Stimulated activated memory B cell treated with anti-CD40 and anti-IgM and Interleukin-4, amounts not matched to agents 10 μg/mL and 1 μg/mL and 100 μg/mL, for 72 hours (primary cell): Measurements from ENCODE around the gene DHH.

Experiments
- ATAC-seq: fragments of 150-1000 bp; cut with Tn5 transposase; 2 replicates; pipeline ENCODE4 v1.10.0; 2021
- H3K27ac Mint-ChIP-seq: one replicate; pipeline ENCODE4 v1.8.0; 2022; ENCODE audit warnings: mild to moderate bottlenecking, mixed read lengths
- H3K27me3 Mint-ChIP-seq: one replicate; pipeline ENCODE4 v1.8.0; 2022; ENCODE audit warnings: mixed read lengths
- H3K36me3 Mint-ChIP-seq: one replicate; pipeline ENCODE4 v1.8.0; 2022; ENCODE audit warnings: mixed read lengths
- H3K4me1 Mint-ChIP-seq: one replicate; pipeline ENCODE4 v1.8.0; 2022; ENCODE audit warnings: mixed read lengths
- H3K4me3 Mint-ChIP-seq: one replicate; pipeline ENCODE4 v1.8.0; 2022; ENCODE audit warnings: mild to moderate bottlenecking, moderate library complexity, mixed read lengths
- H3K9me3 Mint-ChIP-seq: one replicate; pipeline ENCODE4 v1.8.0; 2022; ENCODE audit warnings: mixed read lengths

Gene DHH

DNA sequence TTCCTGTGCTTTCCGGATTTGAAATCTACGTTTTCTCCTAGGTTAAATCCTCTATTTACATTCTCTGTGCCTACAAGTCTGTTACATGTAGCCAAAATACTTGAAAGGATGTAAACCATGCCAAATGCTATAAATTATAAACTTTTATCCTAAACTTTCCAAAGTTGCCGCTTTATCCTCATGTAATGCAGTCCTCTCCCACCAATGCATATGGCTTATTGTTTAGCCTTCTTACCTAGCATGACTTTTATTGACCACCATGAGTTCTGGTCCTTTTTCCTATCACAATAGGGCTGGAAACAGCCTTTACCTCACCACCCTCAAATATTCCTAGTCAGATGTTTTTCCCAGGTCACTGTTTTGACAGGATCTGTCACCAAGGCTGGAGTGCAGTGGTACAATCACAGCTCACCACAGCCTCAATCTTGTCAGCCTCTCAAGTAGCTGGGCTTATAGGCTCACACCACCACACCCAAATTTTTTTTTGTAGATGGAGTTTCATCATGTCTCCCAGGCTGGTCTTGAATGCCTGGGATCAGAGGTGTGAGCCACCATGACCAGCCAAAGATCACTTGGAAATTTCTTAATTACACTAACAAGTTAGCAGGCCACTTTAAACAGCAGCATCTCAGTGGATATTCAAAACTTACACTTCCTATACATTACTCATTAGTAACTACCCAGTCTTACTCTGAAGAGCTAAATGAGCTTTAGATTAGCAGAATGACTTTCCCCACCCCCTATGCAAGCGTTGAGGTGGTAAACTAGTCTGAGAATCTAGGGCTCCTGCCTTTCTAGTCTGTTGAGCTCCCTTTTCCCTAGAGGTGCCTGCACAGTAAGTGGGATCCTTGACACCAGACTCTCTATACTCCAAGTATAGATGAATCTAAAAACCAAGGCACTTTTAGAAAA is 32.5 kb upstream of the DHH start:
- no peak for ATAC-seq
- H3K9me3 Mint-ChIP-seq = no peaks in the 10 kb centered on the region
- no peaks in the 10 kb centered on the region for H3K27me3 Mint-ChIP-seq
- H3K27ac Mint-ChIP-seq = no peak overlapping the region
- H3K4me1 Mint-ChIP-seq = peaks cover 25% of the 10 kb centered on the region
- H3K4me3 Mint-ChIP-seq = no peak overlapping the region
- H3K36me3 Mint-ChIP-seq = peaks cover 43% of the 10 kb centered on the region

DNA sequence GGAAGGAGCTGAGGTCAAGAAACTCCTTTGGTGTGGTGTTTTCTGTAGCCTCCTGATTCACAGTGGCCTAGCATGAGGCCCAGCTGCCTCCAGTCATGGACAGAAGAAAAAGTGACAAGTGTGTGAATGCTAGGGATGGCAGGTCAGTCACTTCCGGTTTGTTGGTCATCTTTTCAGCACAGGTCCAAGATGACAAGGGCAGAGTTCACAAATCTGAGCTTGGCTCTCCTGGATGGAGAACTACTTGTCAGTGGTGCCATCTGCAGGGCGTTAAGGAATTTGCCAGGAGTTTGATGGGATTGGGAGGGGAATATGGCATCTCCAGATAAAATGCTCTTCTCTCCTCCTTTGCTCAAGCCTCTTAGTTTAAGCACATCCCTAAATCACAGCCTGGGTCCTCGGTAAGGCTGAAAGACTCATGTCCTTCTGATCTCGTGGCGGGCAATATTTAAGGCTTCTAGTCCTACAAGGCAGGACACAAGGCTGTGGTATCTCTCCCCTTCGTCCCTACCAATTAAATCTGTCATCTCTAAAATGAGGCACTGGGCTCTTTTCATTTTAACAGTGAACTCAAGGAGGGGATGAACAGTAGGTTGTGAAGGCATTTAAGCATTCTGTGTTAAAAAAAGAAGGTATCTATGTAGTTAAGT is 26.6 kb upstream of the DHH start:
- H3K27ac Mint-ChIP-seq = no peak overlapping the region
- H3K9me3 Mint-ChIP-seq = no peaks in the 10 kb centered on the region
- no peak overlapping the region for H3K4me3 Mint-ChIP-seq
- H3K36me3 Mint-ChIP-seq = no peaks in the 10 kb centered on the region
- no peaks in the 10 kb centered on the region for H3K27me3 Mint-ChIP-seq
- H3K4me1 Mint-ChIP-seq = no peaks in the 10 kb centered on the region
- ATAC-seq = no peak

DNA sequence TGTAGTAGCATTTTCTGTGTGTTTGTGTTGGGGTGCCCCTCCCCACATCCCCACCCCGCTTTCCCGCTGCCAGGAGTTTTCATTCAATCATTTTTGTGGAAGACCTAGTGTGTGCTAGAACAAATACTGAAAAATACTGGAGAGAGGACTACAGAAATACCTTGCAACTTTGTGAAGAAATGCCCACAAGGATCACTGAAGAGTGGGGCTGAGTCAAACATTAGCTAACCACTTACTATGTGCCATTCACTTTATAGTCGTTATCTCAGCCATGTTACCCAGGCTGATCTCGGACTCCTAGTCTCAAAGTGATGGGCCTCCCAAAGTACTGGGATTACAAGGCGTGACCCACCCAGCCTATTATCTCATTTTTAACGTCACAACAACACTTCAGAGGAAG is 16.6 kb upstream of the DHH start:
- Mint-ChIP-seq H3K27me3 (no peaks in the 10 kb centered on the region), H3K9me3 (no peaks in the 10 kb centered on the region), H3K4me3 (peak overlapping the region; percentile 96), H3K4me1 (peaks cover 35% of the 10 kb centered on the region), H3K27ac (peak overlapping the region; percentile 93), H3K36me3 (peaks cover under 1% of the 10 kb centered on the region)
- no peak for ATAC-seq

DNA sequence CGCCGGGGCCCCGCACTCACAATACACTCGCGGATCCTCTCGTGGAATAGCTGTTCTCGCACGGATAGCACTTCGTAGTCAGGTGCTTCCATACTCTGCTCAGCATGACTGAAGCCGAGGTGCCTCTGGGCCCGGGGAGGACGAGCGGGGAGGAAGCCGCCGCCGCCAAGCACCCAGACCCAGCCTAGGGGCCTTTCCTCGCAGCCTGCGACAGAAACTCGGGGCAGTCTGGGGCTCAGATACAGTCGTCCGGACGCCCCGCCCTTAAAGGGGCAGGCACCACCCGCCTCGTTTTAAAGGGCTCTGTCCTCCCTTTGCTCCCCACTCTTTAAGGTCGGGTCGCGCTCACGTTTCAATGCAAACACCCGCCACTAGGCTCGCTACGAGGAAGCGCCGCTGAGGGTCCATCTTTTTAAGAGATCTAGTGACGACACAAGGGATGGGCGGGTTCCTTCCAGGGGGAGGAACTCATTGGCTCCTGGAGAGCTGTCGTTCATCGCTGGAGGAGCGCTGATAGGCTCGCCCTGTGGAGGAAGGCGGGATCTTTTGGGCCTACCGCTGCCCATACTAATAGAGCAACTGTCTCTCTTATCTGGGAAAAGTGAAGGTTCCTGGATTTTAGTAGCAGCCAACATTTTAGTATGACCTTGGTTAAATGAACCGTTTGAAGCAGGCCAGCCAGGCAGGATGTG is 16.0 kb upstream of the DHH start, which contains the start of gene LMBR1L:
TSS of gene LMBR1L (minus strand) at position 384 of the 692 bp plus-strand sequence. CDS start at position 92, 292 bp downstream.
- peak; percentile 99 for ATAC-seq
- Mint-ChIP-seq H3K4me1 (peaks cover 40% of the 10 kb centered on the region), H3K27ac (peak within 1 kb of the TSS; percentile 93), H3K9me3 (no peaks in the 10 kb centered on the region), H3K36me3 (peaks cover 7% of the 10 kb centered on the region), H3K27me3 (no peaks in the 10 kb centered on the region), H3K4me3 (peak within 1 kb of the TSS; percentile 96)

DNA sequence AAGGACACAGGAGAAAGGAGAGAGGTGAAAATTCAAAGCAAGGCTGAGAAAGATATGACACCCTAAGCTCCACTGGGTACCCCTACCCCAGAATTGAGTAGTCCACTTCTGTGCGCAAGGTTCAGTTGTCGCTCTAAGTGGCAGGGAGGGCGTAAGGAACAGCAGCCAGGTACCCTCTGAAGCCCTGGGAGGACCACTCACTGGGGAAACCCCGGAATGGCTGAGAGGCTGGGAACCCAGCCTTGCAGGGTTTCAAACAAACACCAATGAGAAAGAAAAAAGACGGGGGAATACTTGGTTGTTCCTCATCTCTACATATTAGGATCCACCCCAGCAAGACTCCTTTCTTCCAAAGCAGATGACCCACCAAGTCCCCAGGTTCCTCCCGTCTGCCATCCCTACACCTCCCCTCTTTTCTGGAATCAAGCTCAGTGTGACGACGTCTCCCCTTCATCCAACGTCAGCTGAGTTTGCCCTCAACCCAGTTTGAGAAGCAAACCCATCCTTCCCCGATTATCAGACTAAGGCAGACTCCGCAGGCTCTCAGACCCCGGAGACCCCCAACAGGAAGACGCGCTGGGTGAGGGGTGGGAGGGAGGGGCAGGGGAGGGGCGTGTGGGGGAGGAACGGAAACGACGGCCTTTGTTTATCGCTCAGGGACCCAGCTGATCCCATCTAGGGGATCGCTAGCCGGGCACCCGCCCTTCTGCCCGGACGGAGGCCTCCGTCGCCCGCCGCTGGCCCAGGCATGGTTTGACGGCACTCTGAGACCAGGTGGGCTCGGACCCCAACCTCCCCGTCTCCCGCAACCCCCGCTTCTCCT is 15.3 kb upstream of the DHH start:
- H3K9me3 Mint-ChIP-seq = no peaks in the 10 kb centered on the region
- peak overlapping the region; percentile 96 for H3K4me3 Mint-ChIP-seq
- peak overlapping the region; percentile 93 for H3K27ac Mint-ChIP-seq
- H3K36me3 Mint-ChIP-seq = peaks cover 13% of the 10 kb centered on the region
- H3K27me3 Mint-ChIP-seq = no peaks in the 10 kb centered on the region
- peak; percentile 20 for ATAC-seq
- peaks cover 44% of the 10 kb centered on the region for H3K4me1 Mint-ChIP-seq

DNA sequence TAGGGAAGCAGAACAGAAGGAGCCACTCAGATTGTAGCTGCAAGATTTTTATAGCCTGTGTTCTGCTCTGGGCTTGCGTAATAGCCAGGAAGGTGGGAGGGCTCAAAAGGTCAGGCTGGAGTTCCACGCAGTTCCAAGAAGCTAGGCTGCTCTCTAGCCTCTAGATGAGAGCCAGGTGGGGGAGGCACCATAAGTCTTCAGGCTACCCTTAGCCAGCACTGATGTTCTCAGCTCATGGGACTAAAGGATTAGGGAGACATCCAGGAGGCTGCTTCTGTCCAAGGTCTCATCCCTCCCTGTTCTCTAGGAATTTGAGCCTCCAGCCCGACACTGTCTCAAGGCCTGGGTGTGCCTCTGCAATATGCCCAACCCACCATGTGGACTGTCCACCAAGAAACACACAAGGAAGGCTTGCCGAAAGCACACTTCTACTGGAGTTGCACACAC is 14.4 kb upstream of the DHH start:
- Mint-ChIP-seq H3K9me3 (no peaks in the 10 kb centered on the region), H3K36me3 (peaks cover 22% of the 10 kb centered on the region), H3K27ac (no peak overlapping the region), H3K4me3 (peak overlapping the region; percentile 96), H3K4me1 (peaks cover 51% of the 10 kb centered on the region), H3K27me3 (no peaks in the 10 kb centered on the region)
- ATAC-seq = no peak

DNA sequence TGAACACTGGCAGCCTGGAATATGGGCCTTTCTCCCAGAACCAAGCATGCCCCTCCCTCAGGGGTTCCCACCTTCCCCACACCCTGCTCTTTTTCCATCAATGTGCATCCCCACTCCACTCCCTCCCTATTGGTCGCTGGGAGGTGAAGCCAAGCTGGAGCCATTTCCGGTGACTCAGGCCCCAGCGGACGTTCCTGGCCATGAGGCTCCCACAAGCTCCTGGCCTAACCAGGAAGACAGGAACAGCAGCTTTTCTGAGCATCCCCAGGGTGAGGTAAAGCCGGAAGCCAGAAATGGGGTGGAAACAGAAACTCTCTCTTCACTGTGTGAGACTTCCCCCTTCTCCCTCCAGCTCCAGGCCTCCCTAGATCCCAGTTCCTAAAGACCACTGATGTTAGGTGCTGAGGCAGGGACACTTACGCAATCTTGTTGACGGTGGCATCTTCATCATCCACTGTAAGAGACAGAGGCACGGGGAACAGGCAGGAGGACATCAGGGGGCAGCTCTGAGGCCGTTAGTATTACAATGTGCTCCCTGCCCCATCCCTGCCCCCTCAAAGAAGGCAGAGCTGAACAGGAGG is 11.0 kb upstream of the DHH start:
- Mint-ChIP-seq H3K4me1 (peaks cover 51% of the 10 kb centered on the region), H3K4me3 (no peak overlapping the region), H3K36me3 (peaks cover 50% of the 10 kb centered on the region), H3K27ac (no peak overlapping the region), H3K27me3 (no peaks in the 10 kb centered on the region), H3K9me3 (no peaks in the 10 kb centered on the region)
- ATAC-seq = no peak

DNA sequence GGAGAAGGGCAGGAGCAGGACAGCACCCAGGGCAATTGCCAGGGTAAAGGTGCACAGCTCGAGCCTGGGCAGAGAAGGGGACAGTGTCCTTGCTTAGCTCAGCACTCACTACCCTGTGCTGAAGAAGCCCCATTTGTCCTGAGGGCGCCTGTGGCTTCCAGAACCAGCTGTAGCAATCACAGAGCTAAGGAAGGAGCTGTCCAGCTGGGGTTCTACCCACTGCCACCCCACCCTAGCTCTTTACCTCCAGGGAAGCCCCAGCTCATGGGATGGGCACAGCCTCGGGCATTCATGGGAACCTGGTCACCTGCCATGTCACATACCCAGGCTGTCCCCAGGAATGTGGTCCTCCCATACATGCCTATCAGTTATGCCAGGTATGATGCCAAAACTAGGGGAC is 10.2 kb upstream of the DHH start:
- Mint-ChIP-seq H3K4me1 (peaks cover 48% of the 10 kb centered on the region), H3K9me3 (no peaks in the 10 kb centered on the region), H3K27me3 (no peaks in the 10 kb centered on the region), H3K4me3 (no peak overlapping the region), H3K27ac (no peak overlapping the region), H3K36me3 (peaks cover 58% of the 10 kb centered on the region)
- no peak for ATAC-seq

DNA sequence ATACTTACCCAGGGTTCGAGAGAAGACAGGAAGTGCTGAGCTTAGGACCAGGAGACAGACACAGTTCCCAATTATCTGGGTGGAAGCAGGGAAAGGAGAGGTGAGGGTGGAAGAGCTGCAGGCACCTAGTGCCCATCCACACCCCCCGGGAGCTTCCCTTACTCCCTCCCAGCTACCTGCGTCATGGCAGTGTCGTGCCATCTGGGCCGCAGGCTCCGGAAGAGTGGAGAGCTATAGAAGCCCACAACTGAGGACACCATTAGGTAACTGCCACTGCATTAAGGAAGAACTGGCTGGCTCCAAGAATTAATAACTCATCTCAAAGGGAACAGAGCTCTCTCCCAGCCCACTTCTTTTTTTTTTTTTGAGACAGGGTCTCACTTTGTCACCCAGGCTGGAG is 5.8 kb upstream of the DHH start:
- ATAC-seq = no peak
- peaks cover 3% of the 10 kb centered on the region for H3K27me3 Mint-ChIP-seq
- H3K4me1 Mint-ChIP-seq = peaks cover 8% of the 10 kb centered on the region
- H3K4me3 Mint-ChIP-seq = no peak overlapping the region
- no peak overlapping the region for H3K27ac Mint-ChIP-seq
- H3K36me3 Mint-ChIP-seq = peaks cover 84% of the 10 kb centered on the region
- H3K9me3 Mint-ChIP-seq = no peaks in the 10 kb centered on the region

DNA sequence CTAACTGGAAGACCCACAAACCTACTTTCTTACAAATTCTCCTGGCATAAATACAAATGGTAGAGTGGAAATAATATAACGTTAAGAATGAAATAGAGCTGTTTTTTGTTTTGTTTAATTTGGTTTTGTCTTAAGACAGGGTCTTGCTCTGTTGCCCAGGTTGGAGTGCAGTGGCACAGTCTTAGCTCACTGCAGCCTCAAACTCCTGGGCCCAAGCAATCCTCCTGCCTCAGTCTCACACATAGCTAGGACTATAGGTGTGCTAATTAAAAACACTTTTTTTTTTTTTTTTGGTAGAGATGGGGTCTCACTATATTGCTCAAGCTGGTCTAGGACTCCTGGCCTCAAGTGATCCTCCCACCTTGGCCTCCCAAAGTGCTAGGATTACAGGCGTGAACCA is 4.1 kb upstream of the DHH start:
- H3K9me3 Mint-ChIP-seq = no peaks in the 10 kb centered on the region
- peaks cover 20% of the 10 kb centered on the region for H3K27me3 Mint-ChIP-seq
- H3K4me1 Mint-ChIP-seq = peaks cover 17% of the 10 kb centered on the region
- ATAC-seq = no peak
- H3K27ac Mint-ChIP-seq = no peak overlapping the region
- H3K4me3 Mint-ChIP-seq = no peak overlapping the region
- peaks cover 72% of the 10 kb centered on the region for H3K36me3 Mint-ChIP-seq

DNA sequence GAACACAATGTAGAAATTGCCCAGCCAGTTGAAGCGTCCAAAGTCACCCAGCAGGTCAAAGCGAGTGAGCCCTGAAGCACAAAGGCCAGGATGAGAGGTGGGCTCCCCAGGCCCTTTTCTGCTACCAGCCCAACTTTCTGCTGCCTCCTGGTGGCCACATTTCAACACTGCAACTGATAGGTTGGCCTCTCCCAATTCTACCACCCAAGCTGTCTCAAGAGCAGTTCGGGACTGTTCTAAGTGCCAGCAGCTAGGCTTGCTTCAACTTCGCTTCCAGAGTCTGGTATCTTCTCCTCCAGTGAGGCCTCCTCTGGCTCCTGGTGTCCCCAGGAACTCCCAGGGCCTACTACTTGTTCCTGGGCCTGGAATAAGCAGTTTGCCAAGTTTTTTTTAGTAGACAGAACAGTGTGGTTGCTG is 3.4 kb upstream of the DHH start:
- H3K4me1 Mint-ChIP-seq = peaks cover 20% of the 10 kb centered on the region
- ATAC-seq = peak; percentile 50
- peaks cover 65% of the 10 kb centered on the region for H3K36me3 Mint-ChIP-seq
- H3K4me3 Mint-ChIP-seq = no peak overlapping the region
- peaks cover 26% of the 10 kb centered on the region for H3K27me3 Mint-ChIP-seq
- no peaks in the 10 kb centered on the region for H3K9me3 Mint-ChIP-seq
- no peak overlapping the region for H3K27ac Mint-ChIP-seq

DNA sequence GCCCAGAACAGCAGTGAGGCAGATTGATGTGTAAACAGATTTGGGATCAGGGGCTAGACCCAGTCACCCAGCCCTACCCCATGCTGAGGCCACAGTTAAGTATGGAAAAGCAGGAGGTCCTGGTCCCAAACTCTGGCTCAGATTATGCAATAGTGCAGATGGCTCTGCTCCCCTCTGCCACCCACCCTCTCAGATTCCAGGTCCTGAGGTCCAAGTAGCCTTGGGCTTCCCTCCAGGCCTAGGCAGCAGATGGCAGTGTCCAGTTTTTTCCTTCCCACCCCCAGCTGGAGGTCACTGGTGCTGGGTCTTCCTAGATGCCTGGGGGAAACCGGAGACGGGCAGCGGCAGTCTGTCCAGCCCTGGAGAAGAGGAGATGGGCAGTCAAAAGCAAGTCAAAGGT is 2.8 kb upstream of the DHH start:
- H3K4me3 Mint-ChIP-seq = no peak overlapping the region
- peaks cover 23% of the 10 kb centered on the region for H3K4me1 Mint-ChIP-seq
- H3K9me3 Mint-ChIP-seq = no peaks in the 10 kb centered on the region
- peaks cover 33% of the 10 kb centered on the region for H3K27me3 Mint-ChIP-seq
- no peak for ATAC-seq
- peaks cover 64% of the 10 kb centered on the region for H3K36me3 Mint-ChIP-seq
- H3K27ac Mint-ChIP-seq = no peak overlapping the region

DNA sequence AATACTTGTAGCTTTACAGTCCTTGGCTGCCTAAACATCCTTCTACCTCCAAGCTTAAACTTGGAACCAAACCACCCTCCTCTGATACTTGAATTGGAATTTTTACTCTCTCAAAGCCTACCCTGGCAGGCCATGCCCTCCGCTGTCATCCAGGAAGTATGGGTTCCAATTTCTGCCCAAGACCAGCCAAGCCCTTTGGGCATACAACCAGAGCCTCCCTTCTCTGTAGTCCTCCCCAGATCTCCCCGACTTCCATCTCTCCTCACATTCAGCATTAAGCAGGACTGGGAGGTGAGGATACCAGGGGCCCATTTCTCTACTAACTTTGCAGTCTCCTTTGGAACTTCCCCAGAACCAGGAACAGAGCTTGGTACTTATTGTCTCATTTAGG is 369 bp upstream of the DHH start:
- ATAC-seq = no peak
- H3K27me3 Mint-ChIP-seq = peaks cover 57% of the 10 kb centered on the region
- H3K9me3 Mint-ChIP-seq = no peaks in the 10 kb centered on the region
- no peak overlapping the region for H3K4me3 Mint-ChIP-seq
- H3K4me1 Mint-ChIP-seq = peaks cover 47% of the 10 kb centered on the region
- H3K27ac Mint-ChIP-seq = no peak overlapping the region
- peaks cover 40% of the 10 kb centered on the region for H3K36me3 Mint-ChIP-seq

DNA sequence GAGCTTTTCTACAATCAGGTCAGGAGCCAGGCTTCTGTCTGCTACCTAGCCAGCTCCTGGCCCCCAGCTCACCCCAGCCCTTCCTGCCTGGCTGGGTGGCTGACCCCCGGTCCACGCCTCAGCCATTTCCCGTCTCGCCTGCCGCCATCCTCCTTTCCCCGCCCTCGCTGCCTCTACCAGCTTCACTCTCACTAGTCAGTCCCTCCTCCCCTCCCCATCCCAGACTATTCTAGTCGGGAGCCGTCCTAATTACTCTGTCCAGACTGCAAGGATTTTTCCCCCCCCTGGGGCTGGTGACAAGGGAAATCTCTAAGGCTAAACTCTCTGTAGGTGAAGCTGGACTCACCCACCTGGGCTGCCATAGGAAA is 825 bp downstream of the DHH start:
- peak overlapping the region; percentile 9 for H3K4me3 Mint-ChIP-seq
- no peak overlapping the region for H3K27ac Mint-ChIP-seq
- H3K4me1 Mint-ChIP-seq = peaks cover 54% of the 10 kb centered on the region
- H3K9me3 Mint-ChIP-seq = no peaks in the 10 kb centered on the region
- peaks cover 34% of the 10 kb centered on the region for H3K36me3 Mint-ChIP-seq
- no peak for ATAC-seq
- peaks cover 69% of the 10 kb centered on the region for H3K27me3 Mint-ChIP-seq
